ENCODE data around the gene LDLRAD3.

The LDLRAD3 gene

GRCh38 chr11:36213393-36213840 is 269.6 kb downstream of the LDLRAD3 start:
- no peak for DNase-seq (ENCODE audit: low read depth)

- DNase-seq (ENCODE audit: low read depth) = no peak
Observed at GRCh38 chr11:36214480-36214879, 270.6 kb downstream of the LDLRAD3 start.

GRCh38 chr11:36214976-36215692 is 271.3 kb downstream of the LDLRAD3 start:
- no peak for DNase-seq (ENCODE audit: low read depth)

- no peak for DNase-seq (ENCODE audit: low read depth)
Observed at GRCh38 chr11:36215693-36216060, 271.8 kb downstream of the LDLRAD3 start.

GRCh38 chr11:36216061-36216615 is 272.3 kb downstream of the LDLRAD3 start:
- DNase-seq (ENCODE audit: low read depth) = no peak

- DNase-seq (ENCODE audit: low read depth) = no peak
Observed at GRCh38 chr11:36218283-36218921, 274.5 kb downstream of the LDLRAD3 start.

GRCh38 chr11:36219996-36220395 is 276.1 kb downstream of the LDLRAD3 start:
- DNase-seq (ENCODE audit: low read depth) = no peak

GRCh38 chr11:36222831-36223635 is 279.2 kb downstream of the LDLRAD3 start:
- no peak for DNase-seq (ENCODE audit: low read depth)

GRCh38 chr11:36224209-36224882 is 280.5 kb downstream of the LDLRAD3 start:
- no peak for DNase-seq (ENCODE audit: low read depth)

GRCh38 chr11:36227044-36227443 is 283.2 kb downstream of the LDLRAD3 start:
- no peak for DNase-seq (ENCODE audit: low read depth)

GRCh38 chr11:36228689-36229088 is 284.8 kb downstream of the LDLRAD3 start:
- DNase-seq (ENCODE audit: low read depth) = no peak

- DNase-seq (ENCODE audit: low read depth) = no peak
Observed at GRCh38 chr11:36229091-36229705, 285.3 kb downstream of the LDLRAD3 start.

- DNase-seq (ENCODE audit: low read depth) = no peak
Observed at GRCh38 chr11:36230779-36231699, 287.2 kb downstream of the LDLRAD3 start.

GRCh38 chr11:36233204-36233603 is 289.3 kb downstream of the LDLRAD3 start:
- DNase-seq (ENCODE audit: low read depth) = no peak

- no peak for DNase-seq (ENCODE audit: low read depth)
Observed at GRCh38 chr11:36234825-36235224, 291.0 kb downstream of the LDLRAD3 start.

GRCh38 chr11:36235750-36236149 is 291.9 kb downstream of the LDLRAD3 start:
- no peak for DNase-seq (ENCODE audit: low read depth)

GRCh38 chr11:36237391-36237790 is 293.5 kb downstream of the LDLRAD3 start:
- no peak for DNase-seq (ENCODE audit: low read depth)

- DNase-seq (ENCODE audit: low read depth) = no peak
Observed at GRCh38 chr11:36238036-36238631, 294.3 kb downstream of the LDLRAD3 start.

- no peak for DNase-seq (ENCODE audit: low read depth)
Observed at GRCh38 chr11:36238881-36239280, 295.0 kb downstream of the LDLRAD3 start.

- no peak for DNase-seq (ENCODE audit: low read depth)
Observed at GRCh38 chr11:36239636-36240035, 295.8 kb downstream of the LDLRAD3 start.

All from activated T-helper 1 cell treated with Interleukin-2 at 50 U/mL for 16 hours (primary cell).